ENCODE data around the gene ATF7. TPM values are rescaled to one million over a fixed set of nuclear protein-coding genes. Genes with fewer than 3 reads are reported as not detected.

ATF7 gene
- total and polyA plus RNA-seq, 8 donors, result 48.7 to 72.5 (median 63.4) TPM

DNA sequence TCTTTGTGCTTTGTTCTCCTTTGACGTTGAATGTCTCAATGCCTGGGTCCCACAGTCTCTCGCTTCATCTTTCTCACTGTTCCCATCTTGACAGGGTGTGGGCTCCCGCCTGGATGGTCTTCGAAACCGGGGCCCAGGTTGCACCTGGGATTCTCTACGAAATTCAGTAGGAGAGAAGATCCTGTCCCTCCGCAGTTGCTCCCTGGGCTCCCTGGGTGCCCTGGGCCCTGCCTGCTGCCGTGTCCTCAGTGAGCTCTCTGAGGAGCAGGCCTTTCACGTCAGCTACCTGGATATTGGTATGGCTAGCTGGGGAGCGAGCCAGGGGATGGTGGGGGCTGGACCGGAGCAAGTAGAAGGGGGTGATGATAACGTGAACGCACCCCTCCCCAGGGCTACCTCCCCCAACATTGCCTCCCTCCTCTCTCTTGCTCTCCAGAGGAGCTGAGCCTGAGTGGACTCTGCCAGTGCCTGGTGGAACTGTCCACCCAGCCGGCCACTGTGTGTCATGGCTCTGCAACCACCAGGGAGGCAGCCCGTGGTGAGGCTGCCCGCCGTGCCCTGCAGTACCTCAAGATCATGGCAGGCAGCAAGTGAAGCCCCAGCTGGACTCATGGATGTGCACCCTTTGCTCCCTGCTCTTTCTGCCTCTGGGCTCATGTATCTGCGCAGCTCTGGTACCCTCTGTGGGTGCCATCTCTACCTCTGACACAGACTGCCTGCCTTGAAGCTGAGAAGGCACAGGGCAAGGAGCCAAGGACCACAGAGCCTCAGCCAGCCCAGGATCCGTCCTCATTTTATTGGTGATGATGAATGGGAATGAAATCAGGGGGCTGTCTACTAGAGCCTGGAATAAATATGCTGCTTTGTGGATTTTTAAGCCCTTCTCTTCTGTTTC lies 120.4 kb downstream of the ATF7 start:
- no peaks in the 10 kb centered on the region for H3K27me3 ChIP-seq
- H3K36me3 ChIP-seq, result peaks cover 0 to 53% of the 10 kb centered on the region in 2 donors
- DNase-seq (no peak), ATAC-seq (no peak)
- no peak for TF ChIP-seq CTCF (IDR thresholded peaks at IDR 0.05)
- intact Hi-C loops (cut with DNase I), result loop anchor here in 1 of 2 donors (10.0 kb wide), 1 partner anchor 181 kb away; the partner anchor contains the start of gene AAAS
- peaks cover 20 to 36% of the 10 kb centered on the region in 2 donors for H3K4me1 ChIP-seq
- H3K9me3 ChIP-seq, result no peaks in the 10 kb centered on the region
- H3K4me3 ChIP-seq, result no peak overlapping the region
- H3K27ac ChIP-seq, result peak overlapping the region in 1 of 2 donors; percentile 13

GRCh38 chr12:53505086-53505485 lies 121.1 kb downstream of the ATF7 start:
- Histone ChIP-seq H3K27ac (peak overlapping the region in 1 of 2 donors; percentile 13), H3K9me3 (no peaks in the 10 kb centered on the region), H3K27me3 (no peaks in the 10 kb centered on the region), H3K4me1 (peaks cover 20 to 39% of the 10 kb centered on the region in 2 donors), H3K36me3 (peaks cover 0 to 46% of the 10 kb centered on the region in 2 donors), H3K4me3 (no peak overlapping the region)
- DNase-seq (no peak), ATAC-seq (no peak)
- TF ChIP-seq CTCF (IDR thresholded peaks at IDR 0.05), result no peak
- intact Hi-C loops (cut with DNase I), result loop anchor here in 1 of 2 donors (10.0 kb wide), 1 partner anchor 180 kb away; the partner anchor contains the start of gene AAAS

DNA sequence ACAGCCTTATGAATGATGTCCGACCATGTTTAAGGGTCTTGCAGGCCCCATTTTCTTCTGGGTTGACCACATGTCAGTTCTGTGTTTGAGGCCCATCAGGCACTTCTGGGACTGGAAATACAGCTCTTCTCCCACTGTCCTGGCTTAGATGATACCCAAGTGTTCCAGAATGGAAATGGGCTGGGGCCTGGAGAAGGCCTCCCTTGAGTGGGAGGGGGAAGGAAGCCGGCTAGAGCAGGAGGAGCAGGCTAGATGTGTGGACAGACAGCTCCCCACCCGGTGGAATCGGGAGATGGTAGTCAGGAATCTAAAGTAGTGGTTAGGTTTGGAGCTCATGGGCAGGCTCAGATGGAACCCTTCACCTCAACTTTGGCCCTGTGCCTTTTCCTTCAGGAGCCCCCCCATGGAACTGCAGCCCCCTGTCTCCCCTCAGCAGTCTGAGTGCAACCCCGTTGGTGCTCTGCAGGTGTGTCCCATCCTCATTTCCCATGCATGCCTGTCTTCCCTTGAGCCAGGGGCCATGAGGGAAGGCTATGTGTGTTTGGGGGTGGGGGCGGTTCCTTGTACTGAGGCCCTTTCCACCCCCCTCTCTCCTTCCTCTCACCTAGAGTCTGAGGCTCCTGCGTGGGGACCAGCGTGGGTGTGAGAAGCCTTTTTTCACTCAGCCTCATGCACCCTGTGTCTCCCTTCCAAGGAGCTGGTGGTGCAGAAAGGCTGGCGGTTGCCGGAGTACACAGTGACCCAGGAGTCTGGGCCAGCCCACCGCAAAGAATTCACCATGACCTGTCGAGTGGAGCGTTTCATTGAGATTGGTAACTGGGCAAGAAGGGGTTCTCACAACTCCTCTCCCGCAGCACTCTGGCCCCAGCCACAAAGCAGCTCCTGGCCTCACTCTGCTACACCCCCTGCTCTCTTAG lies 121.9 kb downstream of the ATF7 start:
- intact Hi-C loops (cut with DNase I), result loop anchor here in 1 of 2 donors (10.0 kb wide), 1 partner anchor 179 kb away; the partner anchor contains the start of gene AAAS
- no peaks in the 10 kb centered on the region for H3K9me3 ChIP-seq
- H3K4me1 ChIP-seq, result peaks cover 20 to 45% of the 10 kb centered on the region in 2 donors
- no peak overlapping the region for H3K27ac ChIP-seq
- H3K36me3 ChIP-seq, result peaks cover 0 to 45% of the 10 kb centered on the region in 2 donors
- no peaks in the 10 kb centered on the region for H3K27me3 ChIP-seq
- ATAC-seq, result no peak
- H3K4me3 ChIP-seq, result no peak overlapping the region
- DNase-seq, result no peak
- no peak for TF ChIP-seq CTCF (IDR thresholded peaks at IDR 0.05)

GRCh38 chr12:53502983-53503728 lies 123.0 kb downstream of the ATF7 start:
- Histone ChIP-seq H3K9me3 (no peaks in the 10 kb centered on the region), H3K36me3 (peaks cover 0 to 42% of the 10 kb centered on the region in 2 donors), H3K27ac (peak overlapping the region; percentile 24 to 98), H3K4me1 (peaks cover 14 to 41% of the 10 kb centered on the region in 2 donors), H3K4me3 (no peak overlapping the region), H3K27me3 (no peaks in the 10 kb centered on the region)
- ATAC-seq (no peak), DNase-seq (no peak)
- intact Hi-C loops (cut with DNase I), result loop anchor here in 1 of 2 donors (10.0 kb wide), 1 partner anchor 178 kb away; the partner anchor contains the start of gene AAAS
- TF ChIP-seq CTCF (IDR thresholded peaks at IDR 0.05), result no peak

Data from left lung (tissue), 10 donors.